CD8-positive, alpha-beta memory T cell (primary cell): ENCODE data around the gene SCAF1. TPM values are rescaled to one million over a fixed set of nuclear protein-coding genes. Genes with fewer than 3 reads are reported as not detected.

Experiments
- CTCF ChIA-PET: fragments of 350-600 bp; sonication (Branson Sonifier 250); formaldehyde crosslinking; loops from one replicate; lab custom pipeline; 2021; ENCODE audit warnings: antibody characterized with exemption; lab: Charles Lee
- POLR2A ChIA-PET: fragments of 350-600 bp; sonication (Branson Sonifier 250); formaldehyde crosslinking; loops from one replicate; lab custom pipeline; 2021; ENCODE audit warnings: antibody characterized with exemption; lab: Charles Lee
- DNase-seq, 5 donors: peaks; one replicate each; pipeline versions ENCODE4 v3.0.0 to v3.0.0-alpha.2; 2020 to 2022; ENCODE audit warnings: mixed read lengths in 1 of 5
- H3K27ac ChIP-seq: one replicate; pipeline ENCODE4 v1.7.0; 2013; ENCODE audit warnings: low read depth, mild to moderate bottlenecking, low read length, moderate library complexity
- H3K27me3 ChIP-seq: 2 replicates; pipeline ENCODE4 v1.7.0; 2013; ENCODE audit warnings: low read length, mild to moderate bottlenecking; ENCODE audit not compliant: insufficient read depth, poor library complexity, severe bottlenecking
- H3K36me3 ChIP-seq: 2 replicates; pipeline ENCODE4 v1.7.0; 2013; ENCODE audit warnings: mild to moderate bottlenecking, low read length, moderate library complexity; ENCODE audit not compliant: insufficient read depth
- H3K4me1 ChIP-seq: 2 replicates; pipeline ENCODE4 v1.7.0; 2013; ENCODE audit warnings: mild to moderate bottlenecking, low read length, moderate library complexity; ENCODE audit not compliant: insufficient read depth
- H3K4me3 ChIP-seq: 2 replicates; pipeline ENCODE4 v1.7.0; 2013; ENCODE audit warnings: mild to moderate bottlenecking, low read length
- H3K9me3 ChIP-seq: 2 replicates; pipeline ENCODE4 v1.7.0; 2013; ENCODE audit warnings: mild to moderate bottlenecking, low read length
- H3K27ac Mint-ChIP-seq, 8 donors: one replicate each; pipeline ENCODE4 v1.8.0; 2020 to 2021; ENCODE audit warnings: mixed read lengths in 8 of 8, mild to moderate bottlenecking in 6 of 8, inconsistent platforms in 3 of 8, moderate library complexity in 3 of 8
- H3K27me3 Mint-ChIP-seq, 2 donors: one replicate each; pipeline ENCODE4 v1.8.0; 2020 to 2021; ENCODE audit warnings: mixed read lengths in 2 of 2, mild to moderate bottlenecking in 1 of 2, moderate library complexity in 1 of 2
- H3K36me3 Mint-ChIP-seq, 3 donors: one replicate each; pipeline ENCODE4 v1.8.0; 2020 to 2021; ENCODE audit warnings: mixed read lengths in 3 of 3, inconsistent platforms in 1 of 3, mild to moderate bottlenecking in 1 of 3
- H3K4me1 Mint-ChIP-seq, 3 donors: one replicate each; pipeline ENCODE4 v1.8.0; 2020 to 2021; ENCODE audit warnings: mixed read lengths in 3 of 3, inconsistent platforms in 1 of 3, mild to moderate bottlenecking in 1 of 3
- H3K4me3 Mint-ChIP-seq, 7 donors: one replicate each; pipeline ENCODE4 v1.8.0; 2020 to 2021; ENCODE audit warnings: mixed read lengths in 7 of 7, mild to moderate bottlenecking in 6 of 7, moderate library complexity in 4 of 7, inconsistent platforms in 2 of 7
- H3K9me3 Mint-ChIP-seq, 5 donors: one replicate each; pipeline ENCODE4 v1.8.0; 2020 to 2022; ENCODE audit warnings: mixed read lengths in 5 of 5, mild to moderate bottlenecking in 3 of 5, moderate library complexity in 2 of 5, inconsistent platforms in 1 of 5
- polyA plus RNA-seq: library from polyadenylated mRNA; unstranded; fragments of 300-500 nt; fragmentation: Illumina TruSeq; gene quantifications from one replicate; pipeline ENCODE4 v1.2.3, GENCODE V29; 2021
- total RNA-seq, 2 experiments: library from RNA; stranded (reverse); gene quantifications; one replicate each; pipeline ENCODE4 v1.2.3, GENCODE V29; 2021

The SCAF1 gene
- total and polyA plus RNA-seq, 3 experiments from 2014 or later, result 3.2 to 79.7 (median 79.2) TPM

GRCh38 chr19:49689133-49690078 lies 47.4 kb downstream of the SCAF1 start, which contains the start of gene ADM5:
Gene ADM5, plus strand, starts transcription at chr19:49689594. Its CDS starts 244 bp downstream, at chr19:49689838.
- no peaks in the 10 kb centered on the region for H3K9me3 Mint-ChIP-seq
- Histone ChIP-seq H3K27me3 (no peaks in the 10 kb centered on the region), H3K4me3 (peak within 1 kb of the TSS; percentile 47), H3K4me1 (peaks cover 17% of the 10 kb centered on the region), H3K36me3 (peaks cover 7% of the 10 kb centered on the region), H3K27ac (no peak within 1 kb of the TSS), H3K9me3 (no peaks in the 10 kb centered on the region)
- H3K4me3 Mint-ChIP-seq, result peak within 1 kb of the TSS; percentile 80 to 87 (median 84)
- H3K27me3 Mint-ChIP-seq, result peaks cover 19 to 21% of the 10 kb centered on the region in 2 donors
- ChIA-PET CTCF (interaction anchor here (1.4 kb wide), 1 partner anchor 8 kb away, joined by 3 read pairs; no protein-coding TSS in a partner anchor), POLR2A (no interaction called here)
- peaks cover 3 to 35% (median 4%) of the 10 kb centered on the region in 3 donors for H3K36me3 Mint-ChIP-seq
- DNase-seq, result peak in 1 of 5 donors; percentile 15
- peaks cover 14 to 31% (median 14%) of the 10 kb centered on the region in 3 donors for H3K4me1 Mint-ChIP-seq
- H3K27ac Mint-ChIP-seq, result peak within 1 kb of the TSS in 5 of 8 donors; percentile 6 to 58 (median 50)

DNA sequence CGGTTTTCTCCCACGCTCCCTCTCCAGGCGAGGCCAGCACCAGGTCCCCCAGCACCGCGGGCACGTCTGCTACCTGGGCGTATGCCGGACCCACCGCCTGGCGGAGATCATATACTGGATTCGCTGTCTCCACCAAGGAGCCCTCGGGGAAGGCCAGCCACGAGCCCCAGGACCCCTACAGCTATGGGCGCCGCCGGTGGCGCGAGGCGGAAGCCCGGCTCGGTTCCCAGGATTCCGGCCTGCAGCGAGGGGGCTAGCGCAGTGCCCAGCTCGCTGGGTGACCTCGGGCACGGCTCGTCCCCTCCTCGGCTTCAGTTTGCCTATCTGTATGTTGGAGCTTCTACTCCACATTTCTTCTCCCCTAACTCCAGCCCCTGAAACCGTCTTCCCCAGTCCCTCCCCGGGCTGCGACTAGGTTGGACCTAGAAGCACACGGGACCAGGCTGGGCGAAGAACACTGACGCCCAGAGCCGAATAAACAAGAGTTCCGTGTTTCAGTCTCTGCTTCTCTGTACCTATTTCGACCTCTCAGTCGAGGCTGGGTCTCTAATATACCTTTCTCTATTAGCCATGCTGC lies 48.2 kb downstream of the SCAF1 start:
- CTCF ChIA-PET, result interaction anchor here (1.4 kb wide), 1 partner anchor 9 kb away, joined by 3 read pairs; no protein-coding TSS in a partner anchor
- no peak overlapping the region for H3K27ac ChIP-seq
- Mint-ChIP-seq H3K9me3 (no peaks in the 10 kb centered on the region), H3K4me3 (peak overlapping the region; percentile 80 to 87 (median 84)), H3K4me1 (peaks cover 14 to 31% (median 14%) of the 10 kb centered on the region in 3 donors), H3K27me3 (peaks cover 21 to 24% of the 10 kb centered on the region in 2 donors), H3K36me3 (peaks cover 3 to 29% (median 4%) of the 10 kb centered on the region in 3 donors), H3K27ac (peak overlapping the region in 4 of 8 donors; percentile 6 to 58 (median 43))
- H3K36me3 ChIP-seq, result peaks cover 6% of the 10 kb centered on the region
- POLR2A ChIA-PET, result no interaction called here
- H3K4me3 ChIP-seq, result peak overlapping the region; percentile 47
- no peak for DNase-seq
- no peaks in the 10 kb centered on the region for H3K27me3 ChIP-seq
- no peaks in the 10 kb centered on the region for H3K9me3 ChIP-seq
- peaks cover 17% of the 10 kb centered on the region for H3K4me1 ChIP-seq

GRCh38 chr19:49690656-49691242 lies 48.7 kb downstream of the SCAF1 start, which contains the start of gene CPT1C:
Gene CPT1C, plus strand, starts transcription at chr19:49691116. Its CDS starts 1,137 bp downstream, at chr19:49692253.
- peaks cover 2 to 23% (median 3%) of the 10 kb centered on the region in 3 donors for H3K36me3 Mint-ChIP-seq
- no peaks in the 10 kb centered on the region for H3K27me3 ChIP-seq
- H3K27ac ChIP-seq, result no peak within 1 kb of the TSS
- H3K4me1 Mint-ChIP-seq, result peaks cover 14 to 31% (median 14%) of the 10 kb centered on the region in 3 donors
- peaks cover 17% of the 10 kb centered on the region for H3K4me1 ChIP-seq
- no peaks in the 10 kb centered on the region for H3K9me3 Mint-ChIP-seq
- peak within 1 kb of the TSS; percentile 47 for H3K4me3 ChIP-seq
- H3K27me3 Mint-ChIP-seq, result peaks cover 21 to 24% of the 10 kb centered on the region in 2 donors
- H3K9me3 ChIP-seq, result no peaks in the 10 kb centered on the region
- CTCF ChIA-PET, result interaction anchor here (1.4 to 1.7 kb wide), 2 partner anchors 10 kb away, joined by 3 to 5 read pairs; no protein-coding TSS in a partner anchor
- peak within 1 kb of the TSS; percentile 80 to 87 (median 84) for H3K4me3 Mint-ChIP-seq
- H3K36me3 ChIP-seq, result peaks cover under 1% of the 10 kb centered on the region
- DNase-seq, result peak; percentile 16 to 64 (median 39)
- peak within 1 kb of the TSS in 7 of 8 donors; percentile 6 to 86 (median 54) for H3K27ac Mint-ChIP-seq
- POLR2A ChIA-PET, result no interaction called here

- peak in 1 of 5 donors; percentile 14 for DNase-seq
- H3K4me3 Mint-ChIP-seq, result peak overlapping the region; percentile 80 to 87 (median 84)
- POLR2A ChIA-PET, result no interaction called here
- H3K9me3 Mint-ChIP-seq, result no peaks in the 10 kb centered on the region
- Histone ChIP-seq H3K4me3 (peak overlapping the region; percentile 47), H3K9me3 (no peaks in the 10 kb centered on the region), H3K36me3 (no peaks in the 10 kb centered on the region), H3K27ac (no peak overlapping the region), H3K4me1 (peaks cover 17% of the 10 kb centered on the region), H3K27me3 (no peaks in the 10 kb centered on the region)
- H3K27ac Mint-ChIP-seq, result peak overlapping the region in 4 of 8 donors; percentile 6 to 86 (median 50)
- H3K36me3 Mint-ChIP-seq, result peaks cover 2 to 18% (median 3%) of the 10 kb centered on the region in 3 donors
- CTCF ChIA-PET, result interaction anchor here (1.7 kb wide), 1 partner anchor 11 kb away, joined by 5 read pairs; no protein-coding TSS in a partner anchor
- peaks cover 14 to 31% (median 14%) of the 10 kb centered on the region in 3 donors for H3K4me1 Mint-ChIP-seq
- peaks cover 21 to 24% of the 10 kb centered on the region in 2 donors for H3K27me3 Mint-ChIP-seq
Measured at GRCh38 chr19:49691243-49692146, 49.5 kb downstream of the SCAF1 start.

- DNase-seq, result no peak
- POLR2A ChIA-PET, result no interaction called here
- no peak overlapping the region for H3K27ac ChIP-seq
- Mint-ChIP-seq H3K27me3 (peaks cover 21 to 24% of the 10 kb centered on the region in 2 donors), H3K36me3 (peaks cover 2 to 14% (median 3%) of the 10 kb centered on the region in 3 donors), H3K9me3 (no peaks in the 10 kb centered on the region), H3K4me1 (peaks cover 14 to 31% (median 14%) of the 10 kb centered on the region in 3 donors), H3K4me3 (peak overlapping the region in 2 of 7 donors; percentile 26 to 41), H3K27ac (peak overlapping the region in 1 of 8 donors; percentile 33)
- H3K36me3 ChIP-seq, result no peaks in the 10 kb centered on the region
- H3K4me1 ChIP-seq, result peaks cover 17% of the 10 kb centered on the region
- no peak overlapping the region for H3K4me3 ChIP-seq
- CTCF ChIA-PET, result interaction anchor here (1.7 kb wide), 1 partner anchor 12 kb away, joined by 5 read pairs; no protein-coding TSS in a partner anchor
- no peaks in the 10 kb centered on the region for H3K27me3 ChIP-seq
- H3K9me3 ChIP-seq, result no peaks in the 10 kb centered on the region
Measured at GRCh38 chr19:49692147-49692506, 50.1 kb downstream of the SCAF1 start.

DNA sequence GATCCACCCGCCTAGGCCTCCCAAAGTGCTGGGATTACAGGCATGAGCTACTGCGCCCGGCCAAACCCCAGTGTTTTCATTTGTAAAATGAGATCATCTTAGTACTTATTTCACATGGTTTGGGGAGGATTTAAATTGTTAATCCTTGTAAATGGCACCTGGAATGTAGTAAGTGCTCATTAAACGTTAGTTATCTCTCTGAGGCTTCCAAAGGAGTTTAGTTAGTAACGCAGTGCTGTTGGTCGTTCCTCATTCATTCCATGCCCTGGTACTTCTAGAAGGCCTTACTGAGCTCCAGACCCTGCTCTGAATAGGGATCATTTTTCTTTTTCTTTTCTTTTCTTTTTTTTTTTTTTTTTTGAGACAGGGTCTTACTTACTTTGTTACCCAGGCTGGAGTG lies 54.1 kb downstream of the SCAF1 start:
- POLR2A ChIA-PET, result no interaction called here

More for the DNA sequence above, 54.1 kb downstream of the SCAF1 start:
- H3K27me3 Mint-ChIP-seq, result peaks cover 8 to 15% of the 10 kb centered on the region in 2 donors
- H3K4me1 Mint-ChIP-seq, result peaks cover 4 to 10% (median 5%) of the 10 kb centered on the region in 3 donors
- H3K36me3 Mint-ChIP-seq, result peaks cover 0 to 2% (median 0%) of the 10 kb centered on the region in 3 donors
- H3K4me3 Mint-ChIP-seq, result no peak overlapping the region
- peaks cover 5% of the 10 kb centered on the region for H3K4me1 ChIP-seq
- CTCF ChIA-PET, result interaction anchor here (0.9 kb wide), 1 partner anchor 12 kb away, joined by 3 read pairs; no protein-coding TSS in a partner anchor
- H3K36me3 ChIP-seq, result no peaks in the 10 kb centered on the region
- no peaks in the 10 kb centered on the region for H3K27me3 ChIP-seq
- no peaks in the 10 kb centered on the region for H3K9me3 Mint-ChIP-seq
- H3K9me3 ChIP-seq, result no peaks in the 10 kb centered on the region
- no peak overlapping the region for H3K27ac Mint-ChIP-seq
- no peak overlapping the region for H3K27ac ChIP-seq
- no peak overlapping the region for H3K4me3 ChIP-seq
- no peak for DNase-seq
